Activated CD8-positive, alpha-beta memory T cell treated with anti-CD3 and anti-CD28 coated beads, Interleukin-2, amount 50 U/mL, for 24 hours (primary cell): Measurements from ENCODE around the gene DYNLT4.
"Not testable (repeated sequence)": the region's sequence is repeated elsewhere in the genome, so short reads cannot be mapped to it uniquely, and the experiment has no call there.

ENCODE experiments used
- DNase-seq: peaks from one replicate; pipeline ENCODE4 v3.0.0-alpha.2; 2020; ENCODE audit errors: extremely low read depth

The DYNLT4 gene

GRCh38 chr1:44806704-44807363 is at the start of gene DYNLT4:
DYNLT4 (minus strand) TSS chr1:44807351; CDS start chr1:44806668, 683 bp downstream.
- no peak for DNase-seq

- DNase-seq, result no peak
These were observed 48.6 kb upstream of the DYNLT4 start for GRCh38 chr1:44855742-44856141.

GRCh38 chr1:44854970-44855369 is 47.8 kb upstream of the DYNLT4 start:
- DNase-seq, result no peak

GRCh38 chr1:44853201-44853600 is 46.0 kb upstream of the DYNLT4 start:
- no peak for DNase-seq

GRCh38 chr1:44851308-44851707 is 44.2 kb upstream of the DYNLT4 start:
- no peak for DNase-seq

- no peak for DNase-seq
These were observed 42.5 kb upstream of the DYNLT4 start for GRCh38 chr1:44849575-44850132.

GRCh38 chr1:44848456-44849181 is 41.5 kb upstream of the DYNLT4 start:
- no peak for DNase-seq

GRCh38 chr1:44847845-44848244 is 40.7 kb upstream of the DYNLT4 start:
- DNase-seq, result no peak

GRCh38 chr1:44846985-44847384 is 39.8 kb upstream of the DYNLT4 start:
- no peak for DNase-seq

- DNase-seq, result no peak
These were observed 35.9 kb upstream of the DYNLT4 start, which contains the start of gene PTCH2 for GRCh38 chr1:44842862-44843655. PTCH2 (minus strand) TSS chr1:44843253; CDS start chr1:44842932, 321 bp downstream.

- no peak for DNase-seq
These were observed 35.3 kb upstream of the DYNLT4 start for GRCh38 chr1:44842486-44842861.

GRCh38 chr1:44839576-44839975 is 32.4 kb upstream of the DYNLT4 start:
- no peak for DNase-seq

GRCh38 chr1:44838294-44838693 is 31.1 kb upstream of the DYNLT4 start:
- DNase-seq, result not testable (repeated sequence)

GRCh38 chr1:44835738-44836675 is 28.9 kb upstream of the DYNLT4 start:
- peak; percentile 72 for DNase-seq

GRCh38 chr1:44834328-44834727 is 27.2 kb upstream of the DYNLT4 start:
- no peak for DNase-seq

GRCh38 chr1:44832056-44832705 is 25.0 kb upstream of the DYNLT4 start:
- DNase-seq, result no peak

GRCh38 chr1:44831516-44831915 is 24.4 kb upstream of the DYNLT4 start:
- DNase-seq, result no peak

- DNase-seq, result no peak
These were observed 23.8 kb upstream of the DYNLT4 start for GRCh38 chr1:44830900-44831304.

GRCh38 chr1:44829506-44830384 is 22.6 kb upstream of the DYNLT4 start:
- no peak for DNase-seq
